Vein endothelial cell (primary cell): Measurements from ENCODE around the gene MEA1. TPM values are rescaled to one million over a fixed set of nuclear protein-coding genes. Genes with fewer than 3 reads are reported as not detected.

Experiments used
- total RNA-seq: library from RNA; depleted of rRNA; stranded (reverse); fragments of >200 nt; gene quantifications from 2 replicates; pipeline ENCODE4 v1.2.3, GENCODE V29; 2012

MEA1 gene
- 45.5 and 46.4 TPM in 2 replicates for total RNA-seq

DNA sequence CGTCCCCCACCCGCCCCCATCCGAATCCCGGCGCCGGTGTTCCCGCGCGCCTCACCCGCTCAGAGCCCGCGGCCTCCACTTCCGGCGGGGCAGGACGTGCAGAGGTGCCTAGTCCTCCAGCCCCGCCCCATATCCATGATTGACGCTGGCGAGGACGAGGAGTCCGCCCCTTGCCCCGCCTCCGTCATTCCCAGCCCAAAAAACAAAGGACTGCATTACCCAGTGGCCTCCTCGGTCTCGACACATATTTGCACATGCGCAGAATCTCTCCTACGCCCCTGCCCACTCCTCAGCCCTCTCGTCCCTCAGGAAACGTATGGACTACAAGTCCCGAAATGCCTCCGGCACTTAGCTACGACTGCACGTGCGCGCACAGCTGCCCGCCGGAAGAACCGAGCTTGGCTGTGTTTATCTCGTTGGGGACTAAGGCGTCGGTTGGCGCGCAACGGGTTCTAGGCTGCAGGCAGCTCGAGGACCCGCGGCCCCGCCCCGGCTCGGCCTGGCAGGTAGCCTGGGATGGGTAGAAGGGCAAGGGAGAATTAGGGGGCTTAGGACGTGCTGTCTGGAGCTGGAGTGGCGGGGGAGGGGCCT, at the start of gene MEA1, which contains the start of gene KLHDC3:
TSS of gene MEA1 (minus strand) at position 104 of the 591 bp plus-strand sequence. CDS start 133 bp downstream, outside the sequence.
TSS of gene KLHDC3 (plus strand) at position 407 of the 591 bp plus-strand sequence. CDS start 2,944 bp downstream, outside the sequence.

DNA sequence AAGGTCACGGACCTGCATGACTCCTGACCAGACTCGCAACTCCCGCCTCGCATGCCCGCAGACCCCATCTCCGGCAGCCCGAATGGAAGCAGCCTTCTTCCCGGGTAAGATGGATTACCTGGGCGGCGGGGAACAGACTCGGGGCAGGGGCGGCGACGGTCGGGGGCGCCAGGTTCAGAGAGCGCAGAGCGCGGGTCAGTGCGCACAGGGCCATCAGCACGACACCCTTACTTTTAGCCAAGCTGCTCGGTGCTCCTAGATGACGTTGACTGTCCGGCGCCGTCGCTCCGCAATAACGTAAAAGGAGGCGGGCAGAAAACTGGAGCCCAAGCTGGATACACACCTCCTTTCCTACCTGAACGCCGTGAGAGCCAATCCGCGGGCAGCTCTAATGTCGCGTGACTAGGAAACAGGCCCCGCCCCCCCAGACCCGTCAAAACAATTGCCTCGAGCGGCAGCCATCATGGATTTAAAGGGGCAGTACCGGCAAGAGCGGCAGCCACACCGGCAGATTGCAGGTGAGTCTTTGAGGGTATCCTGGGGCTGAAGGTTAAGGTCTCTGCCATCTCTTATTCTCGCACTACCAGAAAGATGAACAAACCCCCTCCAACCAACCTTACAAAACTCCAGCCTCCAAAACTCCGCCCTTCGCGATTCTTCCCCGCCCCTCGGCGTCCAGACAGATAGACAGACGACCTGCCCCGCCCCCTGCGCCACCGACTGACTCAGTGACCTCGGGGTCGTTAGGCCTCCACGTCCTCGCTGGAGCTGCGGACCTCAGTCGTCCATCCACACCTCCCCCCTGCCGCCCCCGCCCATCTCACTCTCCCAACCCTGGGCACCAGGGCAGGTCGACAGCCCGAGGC, 45.7 kb upstream of the MEA1 start, which contains the start of the genes KLC4 and MRPL2:
TSS of gene KLC4 (plus strand) at position 464 of the 866 bp plus-strand sequence. CDS start 1,705 bp downstream, outside the sequence.
TSS of gene MRPL2 (minus strand) at position 267 of the 866 bp plus-strand sequence. CDS start at position 214, 53 bp downstream.

DNA sequence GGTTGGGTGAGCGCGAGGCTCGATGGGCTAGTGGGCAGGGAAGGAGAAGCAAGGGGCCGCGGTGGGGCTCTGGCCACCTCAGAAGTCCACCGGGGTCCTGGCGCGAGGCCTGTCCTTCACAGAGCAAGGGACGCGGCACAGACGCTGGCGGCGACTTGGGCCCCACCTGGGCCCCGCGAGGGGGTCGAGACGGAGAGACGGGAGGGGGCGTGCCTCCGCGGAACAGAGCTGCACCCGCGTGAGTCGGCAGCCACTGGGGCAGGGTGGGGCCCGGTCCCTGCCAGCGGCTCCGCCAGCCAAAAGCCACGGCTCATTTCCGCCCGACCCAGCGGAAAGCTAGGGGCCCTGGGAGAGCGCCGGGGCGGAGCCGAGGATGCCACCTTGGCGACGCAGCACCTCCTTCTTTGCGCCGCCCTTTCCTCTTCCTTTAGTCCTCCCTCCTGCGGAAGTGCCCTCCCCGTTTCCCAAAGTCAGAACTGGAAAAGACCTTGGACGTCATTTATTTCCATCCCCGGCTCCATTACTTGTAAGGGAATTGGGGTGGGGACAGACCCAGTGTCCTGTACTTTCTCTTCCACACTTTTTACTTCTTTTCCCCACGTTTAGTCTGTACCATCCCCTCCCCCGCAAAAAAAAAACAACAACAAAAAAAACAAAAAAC, 39.9 kb upstream of the MEA1 start, which contains the start of gene CUL7:
TSS of gene CUL7 (minus strand) at position 307 of the 661 bp plus-strand sequence. CDS start 1,063 bp downstream, outside the sequence.

DNA sequence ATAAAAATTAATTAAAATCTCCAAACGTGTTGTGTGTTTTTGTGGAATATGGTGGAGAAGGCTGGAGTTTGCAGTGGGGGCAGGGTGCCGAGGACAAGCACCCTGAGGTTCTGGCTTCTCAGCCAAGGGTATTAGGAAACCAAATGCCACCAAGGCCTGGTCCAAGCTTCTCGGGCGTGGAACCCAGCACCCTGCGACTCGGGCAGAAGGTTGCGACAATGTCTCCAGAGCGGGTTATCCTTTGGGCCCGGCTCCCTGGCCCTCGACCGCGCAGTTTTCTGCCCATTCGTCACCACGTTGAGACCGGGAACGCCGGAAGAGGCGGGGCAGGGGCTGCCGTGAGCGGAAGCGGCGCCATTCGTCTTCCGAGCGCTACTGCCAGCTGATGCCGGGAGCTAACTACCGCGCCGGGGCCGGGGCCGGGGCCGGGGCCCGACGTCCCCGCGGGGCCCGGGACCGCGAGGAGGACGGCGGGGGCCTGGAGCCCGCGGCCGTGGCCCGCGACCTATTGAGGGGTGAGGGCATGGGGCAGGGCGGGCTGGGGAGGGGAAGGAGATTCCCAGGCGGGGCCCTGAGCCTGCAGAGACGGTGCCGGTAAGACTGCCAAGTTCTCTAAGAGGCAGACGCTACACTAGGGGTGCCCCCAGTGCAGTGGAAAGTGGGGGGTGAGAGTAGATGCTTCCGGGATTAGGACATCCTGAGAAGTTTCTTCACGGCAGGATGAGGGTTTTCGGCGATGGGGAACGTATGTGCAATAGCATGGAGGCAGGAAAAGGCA, 7.7 kb upstream of the MEA1 start, which contains the start of gene RRP36:
TSS of gene RRP36 (plus strand) at position 354 of the 778 bp plus-strand sequence. CDS start at position 386, 32 bp downstream.

DNA sequence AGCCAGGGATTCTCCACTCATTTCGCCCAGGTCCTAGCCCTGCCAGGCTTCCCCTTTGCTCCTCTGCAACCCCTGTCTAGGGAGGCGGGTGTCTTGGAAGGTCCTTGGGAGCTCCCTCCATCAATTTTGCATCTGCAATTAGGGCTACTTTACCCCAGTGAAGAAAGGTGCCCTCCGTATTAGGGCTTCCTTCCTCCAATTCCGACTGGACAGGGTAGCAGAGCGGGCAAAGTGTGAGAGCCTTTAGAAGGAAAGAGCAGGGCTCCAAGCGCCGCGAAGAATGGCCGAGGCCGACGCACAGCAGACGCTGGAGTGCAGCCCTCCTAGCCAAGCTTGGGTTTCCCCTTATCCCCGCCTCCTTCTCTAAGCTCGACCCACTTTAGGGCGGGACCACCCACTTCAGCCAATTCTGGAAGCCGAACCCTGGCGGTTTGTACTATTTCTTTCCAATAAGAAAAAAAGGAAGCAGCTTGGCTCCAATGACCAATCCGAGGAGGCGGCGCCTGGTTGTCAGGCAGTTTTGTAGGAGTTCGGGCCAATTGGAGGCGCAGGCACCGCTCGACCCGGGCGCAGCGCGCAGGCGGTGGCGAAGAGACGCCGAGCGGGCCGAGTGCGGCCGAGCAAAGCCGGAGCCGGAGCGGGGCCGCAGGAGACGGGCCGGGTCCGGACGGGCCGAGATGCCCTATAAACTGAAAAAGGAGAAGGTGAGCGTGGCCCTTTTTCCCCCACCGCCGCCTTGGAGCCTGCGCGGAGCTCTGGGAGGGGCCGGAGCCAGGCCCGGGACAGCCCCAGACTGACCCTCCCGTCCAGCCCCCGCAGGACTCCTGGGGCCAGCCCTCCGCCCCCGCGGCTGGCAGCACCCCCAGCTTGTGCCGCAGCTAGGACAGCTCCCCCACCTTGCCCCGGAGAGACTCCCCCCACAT, 29.5 kb downstream of the MEA1 start, which contains the start of gene PPP2R5D:
TSS of gene PPP2R5D (plus strand) at position 570 of the 923 bp plus-strand sequence. CDS start at position 678, 108 bp downstream.

DNA sequence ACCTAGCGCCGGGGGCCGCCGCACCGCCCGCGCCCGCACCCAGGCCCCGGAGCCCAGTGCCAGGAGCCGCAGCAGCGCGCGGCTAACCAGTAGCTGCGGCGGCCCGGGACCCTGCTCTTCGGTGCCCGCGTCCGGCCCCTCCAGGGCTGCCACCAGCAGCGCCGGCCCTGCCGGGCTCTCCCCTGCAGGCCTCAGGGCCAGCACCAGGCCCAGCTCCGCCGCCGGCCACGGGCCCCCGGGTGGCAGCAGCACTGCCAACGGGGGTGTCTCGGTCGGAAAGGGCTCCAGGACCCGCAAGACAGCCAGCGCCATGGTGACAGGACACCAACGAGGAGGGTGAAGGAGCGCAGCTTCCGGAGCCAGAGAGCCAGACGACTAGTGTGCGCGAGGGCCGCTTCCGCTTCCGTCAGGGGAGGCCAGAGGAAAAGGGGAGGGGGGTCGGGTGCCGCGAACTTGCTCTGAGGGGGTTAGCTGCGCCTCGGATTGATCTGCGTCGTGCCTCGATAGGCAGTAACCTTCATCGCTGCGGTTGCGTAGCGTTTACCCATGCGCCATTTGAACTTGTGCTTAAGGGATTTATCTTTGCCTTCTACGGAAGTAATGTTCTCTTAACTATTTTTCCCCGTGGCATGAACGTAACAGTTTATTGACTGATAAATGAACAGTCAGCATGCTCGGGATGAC, 34.8 kb downstream of the MEA1 start, which contains the start of gene PEX6:
TSS of gene PEX6 (minus strand) at position 343 of the 684 bp plus-strand sequence. CDS start at position 312, 31 bp downstream.

Other genes starting within 250 kb of the MEA1 start
- gene BICRAL, start 231.9 kb downstream of the MEA1 start, total RNA-seq, result 6.2 and 6.9 TPM in 2 replicates
- gene RPL7L1, start 134.3 kb downstream of the MEA1 start, total RNA-seq, result 148 and 153 TPM in 2 replicates
- not detected in 2 replicates for gene PTCRA, start 97.9 kb downstream of the MEA1 start, total RNA-seq
- gene CNPY3, start 84.5 kb downstream of the MEA1 start, total RNA-seq, result 24.6 and 28.4 TPM in 2 replicates
- 0.33 TPM in 1 of 2 replicates, not detected in the other for gene GNMT, start 53.2 kb downstream of the MEA1 start, total RNA-seq
- 11.8 and 20.3 TPM in 2 replicates for gene PEX6, start 34.8 kb downstream of the MEA1 start, total RNA-seq
- gene PPP2R5D, start 29.4 kb downstream of the MEA1 start, total RNA-seq, result 44.0 and 50.3 TPM in 2 replicates
- 129 and 137 TPM in 2 replicates for gene KLHDC3, start 303 bp upstream of the MEA1 start, total RNA-seq
- gene RRP36, start 7.7 kb upstream of the MEA1 start, total RNA-seq, result 102 and 110 TPM in 2 replicates
- 26.7 and 50.0 TPM in 2 replicates for gene CUL7, start 39.9 kb upstream of the MEA1 start, total RNA-seq
- 19.1 and 26.5 TPM in 2 replicates for gene MRPL2, start 45.5 kb upstream of the MEA1 start, total RNA-seq
- 15.9 and 17.0 TPM in 2 replicates for gene KLC4, start 45.7 kb upstream of the MEA1 start, total RNA-seq
- gene PTK7, start 62.4 kb upstream of the MEA1 start, total RNA-seq, result 12.0 and 35.6 TPM in 2 replicates
- gene SRF, start 157.3 kb upstream of the MEA1 start, total RNA-seq, result 24.8 TPM in 2 replicates
- gene CUL9, start 168.2 kb upstream of the MEA1 start, total RNA-seq, result 24.9 and 31.7 TPM in 2 replicates
- gene DNPH1, start 215.5 kb upstream of the MEA1 start, total RNA-seq, result 30.8 and 45.7 TPM in 2 replicates
- gene TTBK1, start 229.5 kb upstream of the MEA1 start, total RNA-seq, result 0.10 TPM in 1 of 2 replicates, not detected in the other